ENCODE results near the gene HORMAD2. TPM values are rescaled to one million over a fixed set of nuclear protein-coding genes. Genes with fewer than 3 reads are reported as not detected.

Gene HORMAD2
- total RNA-seq, 1 donor from 2014 or later = not detected

DNA sequence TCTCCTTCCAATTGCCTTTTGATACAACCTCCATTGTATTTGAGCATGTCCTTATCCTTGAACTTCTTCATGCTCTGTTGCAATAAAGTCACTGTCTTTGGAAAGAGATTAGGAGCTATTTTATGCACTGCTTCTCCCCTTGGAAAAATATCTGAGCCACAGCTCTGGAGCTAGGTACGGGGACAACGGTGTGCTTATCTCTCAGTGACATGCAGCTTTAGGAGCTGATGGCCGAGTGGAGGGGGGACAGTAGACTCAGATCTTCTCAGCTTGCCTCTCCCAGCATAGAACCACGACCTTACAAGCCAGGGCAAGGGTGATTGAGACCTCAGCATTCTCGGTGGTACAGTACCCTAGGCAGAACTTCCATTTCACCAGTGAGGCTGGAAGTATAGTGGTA, 64.1 kb downstream of the HORMAD2 start:
- Histone ChIP-seq H3K27me3 (ENCODE audit: control insufficient read depth in 3 of 3, insufficient read depth in 3 of 3, low read length in 3 of 3) (peaks cover 0 to 12% (median 7%) of the 10 kb centered on the region in 3 donors), H3K9me3 (ENCODE audit: control insufficient read depth in 3 of 3, low read length in 3 of 3) (peaks cover 0 to 8% (median 5%) of the 10 kb centered on the region in 3 donors), H3K36me3 (ENCODE audit: control insufficient read depth in 3 of 3, insufficient read depth in 3 of 3, low read length in 3 of 3) (no peaks in the 10 kb centered on the region), H3K9ac (ENCODE audit: low read depth in 1 of 3, low read length in 3 of 3) (no peak overlapping the region), H3K4me3 (ENCODE audit: low read length in 3 of 3) (no peak overlapping the region), H3K4me1 (ENCODE audit: control insufficient read depth in 3 of 3, insufficient read depth in 3 of 3, low read length in 3 of 3) (no peaks in the 10 kb centered on the region), H3K27ac (ENCODE audit: low read depth, low read length) (no peak overlapping the region)

DNA sequence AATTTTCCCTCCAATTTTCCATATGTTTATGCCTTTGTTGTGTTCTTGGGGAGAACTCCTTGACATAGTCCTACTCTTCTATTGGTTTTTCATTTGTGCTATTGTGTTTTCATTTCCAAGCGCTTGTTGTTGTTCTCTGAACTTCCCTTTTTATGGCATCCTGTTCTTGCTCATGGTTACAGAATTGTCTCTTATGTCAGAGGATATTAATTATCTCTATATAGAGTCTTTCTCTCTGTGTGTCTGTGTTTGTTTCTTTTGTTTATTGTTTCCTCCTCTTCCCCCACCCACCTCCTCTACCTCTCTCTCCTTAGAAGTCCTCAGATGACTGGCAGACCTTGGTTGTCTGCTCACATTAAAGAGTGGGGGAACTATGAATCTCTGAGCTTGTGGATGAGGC, 69.9 kb downstream of the HORMAD2 start:
- Histone ChIP-seq H3K9ac (ENCODE audit: low read depth in 1 of 3, low read length in 3 of 3) (no peak overlapping the region), H3K36me3 (ENCODE audit: control insufficient read depth in 3 of 3, insufficient read depth in 3 of 3, low read length in 3 of 3) (no peaks in the 10 kb centered on the region), H3K27ac (ENCODE audit: low read depth, low read length) (no peak overlapping the region), H3K9me3 (ENCODE audit: control insufficient read depth in 3 of 3, low read length in 3 of 3) (no peaks in the 10 kb centered on the region), H3K27me3 (ENCODE audit: control insufficient read depth in 3 of 3, insufficient read depth in 3 of 3, low read length in 3 of 3) (peaks cover 0 to 4% (median 0%) of the 10 kb centered on the region in 3 donors), H3K4me3 (ENCODE audit: low read length in 3 of 3) (no peak overlapping the region), H3K4me1 (ENCODE audit: control insufficient read depth in 3 of 3, insufficient read depth in 3 of 3, low read length in 3 of 3) (no peaks in the 10 kb centered on the region)

DNA sequence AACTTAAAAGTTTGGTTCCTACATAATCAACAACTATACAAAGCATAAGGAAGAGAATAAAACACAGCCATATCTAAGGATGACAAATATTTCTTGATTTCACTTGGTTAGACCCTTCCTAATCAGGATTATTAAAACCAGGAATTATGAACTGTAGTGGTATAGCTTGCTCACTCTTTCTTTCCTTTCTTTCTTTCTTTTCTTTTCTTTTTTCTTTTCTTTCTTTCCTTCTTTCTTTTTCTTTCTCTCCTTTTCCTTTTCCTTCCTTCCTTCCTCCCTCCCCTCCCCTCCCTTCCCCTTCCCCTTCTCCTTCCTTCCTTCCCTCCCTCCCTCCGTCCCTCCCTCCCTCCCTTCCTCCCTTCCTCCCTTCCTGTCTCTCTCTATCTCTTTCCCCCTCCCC, 78.0 kb downstream of the HORMAD2 start:
- H3K36me3 ChIP-seq (ENCODE audit: control insufficient read depth in 3 of 3, insufficient read depth in 3 of 3, low read length in 3 of 3) = no peaks in the 10 kb centered on the region
- H3K27ac ChIP-seq (ENCODE audit: low read depth, low read length) = no peak overlapping the region
- no peaks in the 10 kb centered on the region for H3K9me3 ChIP-seq (ENCODE audit: control insufficient read depth in 3 of 3, low read length in 3 of 3)
- peaks cover 0 to 4% (median 4%) of the 10 kb centered on the region in 3 donors for H3K27me3 ChIP-seq (ENCODE audit: control insufficient read depth in 3 of 3, insufficient read depth in 3 of 3, low read length in 3 of 3)
- H3K4me1 ChIP-seq (ENCODE audit: control insufficient read depth in 3 of 3, insufficient read depth in 3 of 3, low read length in 3 of 3) = peaks cover 0 to 6% (median 0%) of the 10 kb centered on the region in 3 donors
- H3K9ac ChIP-seq (ENCODE audit: low read depth in 1 of 3, low read length in 3 of 3) = no peak overlapping the region
- no peak overlapping the region for H3K4me3 ChIP-seq (ENCODE audit: low read length in 3 of 3)

DNA sequence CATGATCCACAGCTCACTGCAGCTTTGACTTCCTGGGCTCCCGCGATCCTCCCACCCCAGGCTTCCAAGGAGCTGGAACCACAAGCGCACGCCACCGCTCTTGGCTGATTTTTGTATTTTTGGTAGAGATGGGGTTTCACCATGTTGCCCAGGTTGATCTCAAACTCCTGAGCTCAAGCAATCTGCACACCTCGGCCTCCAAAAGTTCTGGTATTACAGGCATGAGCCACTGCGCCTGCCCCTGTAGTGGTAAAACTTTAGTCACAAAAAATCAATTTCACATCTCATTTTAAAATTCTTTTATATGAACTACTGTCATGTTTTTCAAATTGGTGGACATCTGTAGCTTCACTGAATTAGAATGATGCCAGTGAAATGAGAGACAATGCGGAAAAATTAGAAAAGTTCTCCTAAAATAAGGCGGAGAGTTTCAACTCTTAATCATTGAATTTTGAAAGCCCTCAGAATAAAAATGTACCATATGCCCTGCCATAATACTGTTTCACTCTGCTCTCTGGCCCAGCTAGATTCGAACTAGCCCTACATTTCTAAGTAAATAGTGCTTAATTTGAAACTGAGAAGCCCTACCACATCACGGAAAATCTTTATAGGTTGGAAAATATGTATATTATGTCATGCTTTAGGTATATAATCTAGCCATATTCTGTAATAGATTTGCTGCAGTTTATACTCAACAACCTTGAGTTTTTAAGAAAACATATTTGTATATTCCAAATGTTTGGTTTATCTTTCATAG, 78.7 kb downstream of the HORMAD2 start:
- Histone ChIP-seq H3K9me3 (ENCODE audit: control insufficient read depth in 3 of 3, low read length in 3 of 3) (no peaks in the 10 kb centered on the region), H3K27ac (ENCODE audit: low read depth, low read length) (no peak overlapping the region), H3K27me3 (ENCODE audit: control insufficient read depth in 3 of 3, insufficient read depth in 3 of 3, low read length in 3 of 3) (peaks cover 0 to 4% (median 4%) of the 10 kb centered on the region in 3 donors), H3K9ac (ENCODE audit: low read depth in 1 of 3, low read length in 3 of 3) (no peak overlapping the region), H3K4me1 (ENCODE audit: control insufficient read depth in 3 of 3, insufficient read depth in 3 of 3, low read length in 3 of 3) (peaks cover 0 to 6% (median 0%) of the 10 kb centered on the region in 3 donors), H3K4me3 (ENCODE audit: low read length in 3 of 3) (no peak overlapping the region), H3K36me3 (ENCODE audit: control insufficient read depth in 3 of 3, insufficient read depth in 3 of 3, low read length in 3 of 3) (no peaks in the 10 kb centered on the region)

GRCh38 chr22:30159561-30160353, 79.5 kb downstream of the HORMAD2 start:
- Histone ChIP-seq H3K4me3 (ENCODE audit: low read length in 3 of 3) (no peak overlapping the region), H3K9ac (ENCODE audit: low read depth in 1 of 3, low read length in 3 of 3) (no peak overlapping the region)

GRCh38 chr22:30161051-30161469, 80.8 kb downstream of the HORMAD2 start:
- peaks cover 0 to 4% (median 0%) of the 10 kb centered on the region in 3 donors for H3K27me3 ChIP-seq (ENCODE audit: control insufficient read depth in 3 of 3, insufficient read depth in 3 of 3, low read length in 3 of 3)
- H3K27ac ChIP-seq (ENCODE audit: low read depth, low read length) = no peak overlapping the region
- H3K4me3 ChIP-seq (ENCODE audit: low read length in 3 of 3) = no peak overlapping the region
- H3K36me3 ChIP-seq (ENCODE audit: control insufficient read depth in 3 of 3, insufficient read depth in 3 of 3, low read length in 3 of 3) = no peaks in the 10 kb centered on the region
- H3K9me3 ChIP-seq (ENCODE audit: control insufficient read depth in 3 of 3, low read length in 3 of 3) = no peaks in the 10 kb centered on the region
- no peak overlapping the region for H3K9ac ChIP-seq (ENCODE audit: low read depth in 1 of 3, low read length in 3 of 3)
- H3K4me1 ChIP-seq (ENCODE audit: control insufficient read depth in 3 of 3, insufficient read depth in 3 of 3, low read length in 3 of 3) = peaks cover 0 to 6% (median 0%) of the 10 kb centered on the region in 3 donors

More at GRCh38 chr22:30159561-30160353, 79.5 kb downstream of the HORMAD2 start:
- Histone ChIP-seq H3K4me1 (ENCODE audit: control insufficient read depth in 3 of 3, insufficient read depth in 3 of 3, low read length in 3 of 3) (peaks cover 0 to 6% (median 0%) of the 10 kb centered on the region in 3 donors), H3K27ac (ENCODE audit: low read depth, low read length) (no peak overlapping the region), H3K9me3 (ENCODE audit: control insufficient read depth in 3 of 3, low read length in 3 of 3) (no peaks in the 10 kb centered on the region), H3K36me3 (ENCODE audit: control insufficient read depth in 3 of 3, insufficient read depth in 3 of 3, low read length in 3 of 3) (no peaks in the 10 kb centered on the region), H3K27me3 (ENCODE audit: control insufficient read depth in 3 of 3, insufficient read depth in 3 of 3, low read length in 3 of 3) (peaks cover 0 to 4% (median 4%) of the 10 kb centered on the region in 3 donors)

GRCh38 chr22:30167296-30167695, 87.0 kb downstream of the HORMAD2 start:
- H3K4me3 ChIP-seq (ENCODE audit: low read length in 3 of 3) = no peak overlapping the region
- H3K36me3 ChIP-seq (ENCODE audit: control insufficient read depth in 3 of 3, insufficient read depth in 3 of 3, low read length in 3 of 3) = no peaks in the 10 kb centered on the region
- no peak overlapping the region for H3K9ac ChIP-seq (ENCODE audit: low read depth in 1 of 3, low read length in 3 of 3)
- peaks cover 0 to 3% (median 3%) of the 10 kb centered on the region in 3 donors for H3K27me3 ChIP-seq (ENCODE audit: control insufficient read depth in 3 of 3, insufficient read depth in 3 of 3, low read length in 3 of 3)
- no peaks in the 10 kb centered on the region for H3K4me1 ChIP-seq (ENCODE audit: control insufficient read depth in 3 of 3, insufficient read depth in 3 of 3, low read length in 3 of 3)
- no peaks in the 10 kb centered on the region for H3K9me3 ChIP-seq (ENCODE audit: control insufficient read depth in 3 of 3, low read length in 3 of 3)
- H3K27ac ChIP-seq (ENCODE audit: low read depth, low read length) = no peak overlapping the region

- H3K27ac ChIP-seq (ENCODE audit: low read depth, low read length) = no peak overlapping the region
- H3K36me3 ChIP-seq (ENCODE audit: control insufficient read depth in 3 of 3, insufficient read depth in 3 of 3, low read length in 3 of 3) = no peaks in the 10 kb centered on the region
- no peaks in the 10 kb centered on the region for H3K9me3 ChIP-seq (ENCODE audit: control insufficient read depth in 3 of 3, low read length in 3 of 3)
- peaks cover 0 to 3% (median 3%) of the 10 kb centered on the region in 3 donors for H3K27me3 ChIP-seq (ENCODE audit: control insufficient read depth in 3 of 3, insufficient read depth in 3 of 3, low read length in 3 of 3)
- no peak overlapping the region for H3K4me3 ChIP-seq (ENCODE audit: low read length in 3 of 3)
- H3K9ac ChIP-seq (ENCODE audit: low read depth in 1 of 3, low read length in 3 of 3) = no peak overlapping the region
- no peaks in the 10 kb centered on the region for H3K4me1 ChIP-seq (ENCODE audit: control insufficient read depth in 3 of 3, insufficient read depth in 3 of 3, low read length in 3 of 3)
These were observed 87.5 kb downstream of the HORMAD2 start for GRCh38 chr22:30167734-30168133.

- Histone ChIP-seq H3K36me3 (ENCODE audit: control insufficient read depth in 3 of 3, insufficient read depth in 3 of 3, low read length in 3 of 3) (no peaks in the 10 kb centered on the region), H3K9me3 (ENCODE audit: control insufficient read depth in 3 of 3, low read length in 3 of 3) (no peaks in the 10 kb centered on the region), H3K27ac (ENCODE audit: low read depth, low read length) (no peak overlapping the region), H3K9ac (ENCODE audit: low read depth in 1 of 3, low read length in 3 of 3) (no peak overlapping the region), H3K27me3 (ENCODE audit: control insufficient read depth in 3 of 3, insufficient read depth in 3 of 3, low read length in 3 of 3) (peaks cover 0 to 3% (median 3%) of the 10 kb centered on the region in 3 donors), H3K4me3 (ENCODE audit: low read length in 3 of 3) (no peak overlapping the region), H3K4me1 (ENCODE audit: control insufficient read depth in 3 of 3, insufficient read depth in 3 of 3, low read length in 3 of 3) (no peaks in the 10 kb centered on the region)
These were observed 88.7 kb downstream of the HORMAD2 start for GRCh38 chr22:30169002-30169401.

DNA sequence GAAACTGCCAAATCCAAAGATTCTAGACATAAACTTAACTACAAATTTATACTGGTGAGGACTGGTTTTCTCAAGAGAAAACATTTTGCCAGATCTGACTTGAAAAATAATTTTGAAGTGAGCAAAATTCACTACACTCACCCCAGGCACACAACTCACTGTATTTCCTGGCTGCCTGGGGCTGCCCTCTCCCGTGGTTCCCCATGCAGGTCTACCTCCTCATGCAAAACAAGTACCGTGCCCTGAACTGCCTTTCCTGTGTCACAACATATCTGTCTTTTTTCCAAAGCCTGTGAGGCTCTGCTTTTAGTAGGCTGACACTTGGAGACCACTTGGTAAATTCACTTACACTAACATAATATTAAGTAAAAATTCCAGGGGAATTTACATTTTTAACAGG, 89.9 kb downstream of the HORMAD2 start:
- H3K36me3 ChIP-seq (ENCODE audit: control insufficient read depth in 3 of 3, insufficient read depth in 3 of 3, low read length in 3 of 3) = no peaks in the 10 kb centered on the region
- H3K4me3 ChIP-seq (ENCODE audit: low read length in 3 of 3) = no peak overlapping the region
- peaks cover 0 to 3% (median 3%) of the 10 kb centered on the region in 3 donors for H3K27me3 ChIP-seq (ENCODE audit: control insufficient read depth in 3 of 3, insufficient read depth in 3 of 3, low read length in 3 of 3)
- no peak overlapping the region for H3K9ac ChIP-seq (ENCODE audit: low read depth in 1 of 3, low read length in 3 of 3)
- no peak overlapping the region for H3K27ac ChIP-seq (ENCODE audit: low read depth, low read length)
- no peaks in the 10 kb centered on the region for H3K9me3 ChIP-seq (ENCODE audit: control insufficient read depth in 3 of 3, low read length in 3 of 3)
- no peaks in the 10 kb centered on the region for H3K4me1 ChIP-seq (ENCODE audit: control insufficient read depth in 3 of 3, insufficient read depth in 3 of 3, low read length in 3 of 3)

Data from skeletal muscle tissue (tissue), 4 donors.